ENCODE results near the gene DRC3. TPM values are rescaled to one million over a fixed set of nuclear protein-coding genes. Genes with fewer than 3 reads are reported as not detected.

Gene DRC3
- total and polyA plus RNA-seq, 7 experiments from 2014 or later, result 0.50 to 2.4 (median 1.00) TPM; not detected in 4

DNA sequence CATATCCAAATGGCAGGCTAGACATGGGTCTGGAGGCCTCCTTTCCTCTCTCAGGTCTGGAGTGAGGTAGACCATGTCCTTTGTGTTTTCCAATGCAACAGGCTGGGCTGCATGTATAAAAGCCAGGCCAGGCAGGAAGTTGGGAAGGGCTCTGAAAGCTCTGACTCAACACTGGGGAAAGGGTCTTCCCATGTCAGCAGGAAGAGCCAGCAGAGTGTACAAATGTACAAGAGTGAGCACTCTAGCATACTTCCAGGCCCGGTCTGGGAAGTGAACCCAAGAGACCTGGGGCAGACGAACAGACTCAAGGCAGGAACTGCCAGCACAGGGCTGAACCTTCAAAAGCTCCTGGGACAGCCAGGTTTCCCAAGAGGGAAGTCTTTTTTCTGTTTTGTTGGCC is 59.3 kb downstream of the DRC3 start:
- H3K4me3 ChIP-seq (ENCODE audit: low read length), result no peak overlapping the region
- H3K36me3 Mint-ChIP-seq, result peaks cover 0 to 7% (median 0%) of the 10 kb centered on the region in 5 donors
- H3K4me1 Mint-ChIP-seq, result peaks cover 5 to 26% (median 17%) of the 10 kb centered on the region in 7 donors
- no peaks in the 10 kb centered on the region for H3K9me3 ChIP-seq (ENCODE audit: control insufficient read depth in 2 of 3, low read length in 3 of 3)
- H3K4me1 ChIP-seq (ENCODE audit: control insufficient read depth in 2 of 2, insufficient read depth in 2 of 2, low read length in 2 of 2), result peaks cover 3 to 8% of the 10 kb centered on the region in 2 donors
- H3K36me3 ChIP-seq (ENCODE audit: control insufficient read depth in 2 of 3, insufficient read depth in 3 of 3, low read length in 3 of 3), result peaks cover 0 to 15% (median 0%) of the 10 kb centered on the region in 3 experiments
- H3K27ac ChIP-seq (ENCODE audit: low read depth, low read length), result no peak overlapping the region
- POLR2A ChIA-PET, result no interaction called here
- H3K4me3 Mint-ChIP-seq, result no peak overlapping the region
- H3K9me3 Mint-ChIP-seq, result no peaks in the 10 kb centered on the region
- no peaks in the 10 kb centered on the region for H3K27me3 Mint-ChIP-seq
- H3K27me3 ChIP-seq (ENCODE audit: control insufficient read depth in 2 of 2, insufficient read depth in 2 of 2, low read length in 2 of 2), result no peaks in the 10 kb centered on the region
- CTCF ChIA-PET, result interaction anchor here (0.8 to 2.8 kb wide), 5 partner anchors 15 to 170 kb away, joined by 3 to 29 read pairs (median 5); no protein-coding TSS in a partner anchor
- no peak for DNase-seq
- H3K27ac Mint-ChIP-seq, result peak overlapping the region in 1 of 9 donors; percentile 9
- intact Hi-C loops (cut with micrococcal nuclease), result no loop called here
- no peak for ATAC-seq

GRCh38 chr17:18033442-18034099 is 60.9 kb downstream of the DRC3 start:
- DNase-seq (peak in 8 of 9 donors; percentile 37 to 81 (median 70)), ATAC-seq (peak; percentile 98)
- ChIA-PET CTCF (interaction anchor here (0.6 to 2.8 kb wide), 16 partner anchors 9 to 355 kb away, joined by 3 to 29 read pairs (median 4); no protein-coding TSS in a partner anchor), POLR2A (interaction anchor here (0.9 to 1.6 kb wide), 3 partner anchors 61 to 352 kb away, joined by 3 to 5 read pairs (median 3); partner anchors contain the start of genes DRC3 and TOM1L2)
- Histone ChIP-seq H3K4me3 (ENCODE audit: low read length) (no peak overlapping the region), H3K27me3 (ENCODE audit: control insufficient read depth in 2 of 2, insufficient read depth in 2 of 2, low read length in 2 of 2) (no peaks in the 10 kb centered on the region), H3K9me3 (ENCODE audit: control insufficient read depth in 2 of 3, low read length in 3 of 3) (no peaks in the 10 kb centered on the region), H3K36me3 (ENCODE audit: control insufficient read depth in 2 of 3, insufficient read depth in 3 of 3, low read length in 3 of 3) (peaks cover 0 to 4% (median 0%) of the 10 kb centered on the region in 3 experiments), H3K4me1 (ENCODE audit: control insufficient read depth in 2 of 2, insufficient read depth in 2 of 2, low read length in 2 of 2) (peaks cover 17 to 21% of the 10 kb centered on the region in 2 donors), H3K27ac (ENCODE audit: low read depth, low read length) (no peak overlapping the region)
- no peaks in the 10 kb centered on the region for H3K36me3 Mint-ChIP-seq
- no peak overlapping the region for H3K4me3 Mint-ChIP-seq
- H3K4me1 Mint-ChIP-seq, result peaks cover 19 to 42% (median 31%) of the 10 kb centered on the region in 7 donors
- no peaks in the 10 kb centered on the region for H3K9me3 Mint-ChIP-seq
- intact Hi-C loops (cut with micrococcal nuclease), result loop anchor here (1.0 kb wide), 11 partner anchors 61 to 677 kb away; partner anchors contain the start of genes DRC3 (in 2 of the 2), TOM1L2 (in 2 of the 2), PEMT (in 1 of the 2) and RAI1 (in 1 of the 2)
- peak overlapping the region in 4 of 9 donors; percentile 3 to 79 (median 42) for H3K27ac Mint-ChIP-seq
- H3K27me3 Mint-ChIP-seq, result no peaks in the 10 kb centered on the region

DNA sequence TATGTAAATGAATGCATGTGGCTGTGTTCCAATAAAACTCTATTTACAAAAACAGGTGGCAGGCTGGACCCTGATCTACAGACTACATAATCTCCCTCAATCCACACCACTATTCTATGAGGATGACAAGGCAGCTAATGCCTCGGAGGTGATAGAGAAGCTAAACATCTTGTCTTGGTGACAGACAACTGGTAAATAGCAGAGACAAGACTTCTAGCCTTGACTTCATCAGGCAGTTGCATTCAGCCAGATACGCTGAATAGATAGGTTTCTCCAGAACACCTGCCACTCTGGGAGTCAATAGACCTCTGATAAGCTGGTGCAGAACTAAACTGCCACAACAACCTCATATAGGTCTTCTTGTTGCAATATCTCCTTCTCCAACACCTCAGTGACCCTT is 63.0 kb downstream of the DRC3 start:
- Histone ChIP-seq H3K36me3 (ENCODE audit: control insufficient read depth in 2 of 3, insufficient read depth in 3 of 3, low read length in 3 of 3) (no peaks in the 10 kb centered on the region), H3K9me3 (ENCODE audit: control insufficient read depth in 2 of 3, low read length in 3 of 3) (no peaks in the 10 kb centered on the region), H3K27me3 (ENCODE audit: control insufficient read depth in 2 of 2, insufficient read depth in 2 of 2, low read length in 2 of 2) (no peaks in the 10 kb centered on the region), H3K4me3 (ENCODE audit: low read length) (no peak overlapping the region), H3K27ac (ENCODE audit: low read depth, low read length) (no peak overlapping the region), H3K4me1 (ENCODE audit: control insufficient read depth in 2 of 2, insufficient read depth in 2 of 2, low read length in 2 of 2) (peaks cover 24 to 29% of the 10 kb centered on the region in 2 donors)
- peaks cover 26 to 60% (median 44%) of the 10 kb centered on the region in 7 donors for H3K4me1 Mint-ChIP-seq
- DNase-seq, result no peak
- peaks cover 0 to 5% (median 4%) of the 10 kb centered on the region in 5 donors for H3K36me3 Mint-ChIP-seq
- intact Hi-C loops (cut with micrococcal nuclease), result loop anchor here (5.0 kb wide), 3 partner anchors 538 to 1342 kb away; partner anchors contain the start of genes RASD1 (in 2 of the 2), MAPK7 (in 1 of the 2) and PRPSAP2 (in 1 of the 2)
- ATAC-seq, result no peak
- POLR2A ChIA-PET, result interaction anchor here (0.7 to 1.0 kb wide), 2 partner anchors 63 to 354 kb away, joined by 3 to 4 read pairs; partner anchors contain the start of gene DRC3
- no peaks in the 10 kb centered on the region for H3K27me3 Mint-ChIP-seq
- H3K27ac Mint-ChIP-seq, result peak overlapping the region in 1 of 9 donors; percentile 11
- H3K9me3 Mint-ChIP-seq, result peaks cover 0 to 2% (median 0%) of the 10 kb centered on the region in 11 donors
- no peak overlapping the region for H3K4me3 Mint-ChIP-seq
- CTCF ChIA-PET, result interaction anchor here (0.6 to 1.3 kb wide), 4 partner anchors 145 to 356 kb away, joined by 3 to 10 read pairs (median 4); no protein-coding TSS in a partner anchor

DNA sequence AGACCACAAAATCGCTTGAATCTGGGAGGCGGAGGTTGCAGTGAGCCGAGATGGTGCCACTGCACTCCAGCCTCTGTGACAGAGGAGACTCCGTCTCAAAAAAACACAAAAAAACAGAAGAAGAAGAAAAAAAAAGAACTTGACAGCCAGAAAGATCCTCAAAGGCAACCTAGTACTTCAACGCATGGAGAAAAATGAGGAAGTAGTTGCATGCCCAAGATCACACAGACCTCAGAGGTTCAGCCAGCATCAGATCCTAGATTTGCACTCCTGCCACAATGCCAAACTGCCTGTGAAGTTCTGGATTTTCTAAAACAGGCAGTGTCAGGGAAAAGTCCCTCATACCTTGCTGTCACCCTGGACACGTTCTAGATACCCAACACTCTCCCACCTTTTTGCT is 64.8 kb downstream of the DRC3 start:
- Mint-ChIP-seq H3K4me3 (peak overlapping the region; percentile 88 to 100 (median 98)), H3K27ac (peak overlapping the region in 7 of 9 donors; percentile 17 to 95 (median 76)), H3K36me3 (peaks cover 0 to 6% (median 4%) of the 10 kb centered on the region in 5 donors), H3K4me1 (peaks cover 40 to 75% (median 58%) of the 10 kb centered on the region in 7 donors), H3K9me3 (peaks cover 0 to 2% (median 0%) of the 10 kb centered on the region in 11 donors), H3K27me3 (no peaks in the 10 kb centered on the region)
- no peaks in the 10 kb centered on the region for H3K27me3 ChIP-seq (ENCODE audit: control insufficient read depth in 2 of 2, insufficient read depth in 2 of 2, low read length in 2 of 2)
- no peak for ATAC-seq
- ChIA-PET POLR2A (no interaction called here), CTCF (interaction anchor here (0.6 to 1.7 kb wide), 4 partner anchors 65 to 358 kb away, joined by 3 to 10 read pairs (median 4); partner anchors contain the start of gene DRC3)
- H3K36me3 ChIP-seq (ENCODE audit: control insufficient read depth in 2 of 3, insufficient read depth in 3 of 3, low read length in 3 of 3), result no peaks in the 10 kb centered on the region
- peaks cover 26 to 37% of the 10 kb centered on the region in 2 donors for H3K4me1 ChIP-seq (ENCODE audit: control insufficient read depth in 2 of 2, insufficient read depth in 2 of 2, low read length in 2 of 2)
- no peaks in the 10 kb centered on the region for H3K9me3 ChIP-seq (ENCODE audit: control insufficient read depth in 2 of 3, low read length in 3 of 3)
- no peak overlapping the region for H3K4me3 ChIP-seq (ENCODE audit: low read length)
- DNase-seq, result no peak
- H3K27ac ChIP-seq (ENCODE audit: low read depth, low read length), result no peak overlapping the region
- intact Hi-C loops (cut with micrococcal nuclease), result loop anchor here (5.0 kb wide), 3 partner anchors 540 to 1340 kb away; partner anchors contain the start of genes RASD1 (in 2 of the 2), MAPK7 (in 1 of the 2) and PRPSAP2 (in 1 of the 2)

DNA sequence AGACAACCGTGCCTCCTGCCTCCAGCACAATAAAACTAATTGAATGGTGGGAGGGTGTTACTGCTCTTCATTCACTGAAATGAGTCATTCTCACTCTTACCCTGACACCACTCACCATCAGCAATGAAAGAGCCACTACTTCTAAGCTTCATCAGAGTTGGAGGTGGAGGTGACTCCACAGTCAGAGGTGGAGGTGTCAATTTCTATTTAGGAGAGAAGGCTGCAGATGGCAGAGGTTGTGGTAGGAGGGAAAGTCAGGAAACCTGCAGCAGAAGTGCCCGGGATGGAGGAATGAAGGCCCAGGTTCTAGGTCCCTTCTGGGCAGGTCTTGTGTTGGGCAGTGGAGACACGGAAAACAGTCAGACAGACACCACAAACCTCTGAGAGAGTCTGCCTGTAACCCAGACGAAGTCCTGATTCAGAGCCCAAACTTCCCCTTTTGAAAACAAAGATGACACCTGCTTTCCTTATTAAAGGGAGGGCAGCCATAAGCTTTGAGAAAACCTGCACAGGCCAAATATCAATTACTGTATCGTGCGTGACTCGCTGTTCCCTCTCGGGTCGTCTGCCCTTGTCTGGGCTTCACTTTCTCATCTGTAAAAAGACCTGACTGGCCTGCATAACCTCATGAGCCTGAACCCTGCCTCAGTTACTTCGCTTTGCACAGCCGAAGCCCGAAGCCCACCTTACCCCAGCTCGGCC is 65.6 kb downstream of the DRC3 start:
- Histone ChIP-seq H3K4me3 (ENCODE audit: low read length) (peak overlapping the region; percentile 79), H3K36me3 (ENCODE audit: control insufficient read depth in 2 of 3, insufficient read depth in 3 of 3, low read length in 3 of 3) (no peaks in the 10 kb centered on the region), H3K9me3 (ENCODE audit: control insufficient read depth in 2 of 3, low read length in 3 of 3) (no peaks in the 10 kb centered on the region), H3K27me3 (ENCODE audit: control insufficient read depth in 2 of 2, insufficient read depth in 2 of 2, low read length in 2 of 2) (no peaks in the 10 kb centered on the region), H3K27ac (ENCODE audit: low read depth, low read length) (peak overlapping the region; percentile 82), H3K4me1 (ENCODE audit: control insufficient read depth in 2 of 2, insufficient read depth in 2 of 2, low read length in 2 of 2) (peaks cover 24 to 34% of the 10 kb centered on the region in 2 donors)
- peaks cover 0 to 6% (median 4%) of the 10 kb centered on the region in 5 donors for H3K36me3 Mint-ChIP-seq
- CTCF ChIA-PET, result interaction anchor here (0.6 to 1.7 kb wide), 4 partner anchors 66 to 359 kb away, joined by 3 to 10 read pairs (median 4); partner anchors contain the start of gene DRC3
- peak overlapping the region; percentile 88 to 100 (median 98) for H3K4me3 Mint-ChIP-seq
- intact Hi-C loops (cut with micrococcal nuclease), result loop anchor here (2.0 to 5.0 kb wide), 6 partner anchors 49 to 1339 kb away; partner anchors contain the start of genes RASD1 (in 2 of the 2), DRG2 (in 1 of the 2), MAPK7 (in 1 of the 2) and PRPSAP2 (in 1 of the 2)
- H3K27ac Mint-ChIP-seq, result peak overlapping the region; percentile 83 to 99 (median 97)
- ATAC-seq (no peak), DNase-seq (peak in 2 of 9 donors; percentile 23 to 36)
- peaks cover 0 to 2% (median 0%) of the 10 kb centered on the region in 11 donors for H3K9me3 Mint-ChIP-seq
- POLR2A ChIA-PET, result interaction anchor here (0.7 to 1.0 kb wide), 2 partner anchors 202 to 314 kb away, joined by 3 read pairs; no protein-coding TSS in a partner anchor
- H3K27me3 Mint-ChIP-seq, result no peaks in the 10 kb centered on the region
- peaks cover 47 to 75% (median 57%) of the 10 kb centered on the region in 7 donors for H3K4me1 Mint-ChIP-seq

All from naive thymus-derived CD4-positive, alpha-beta T cell (primary cell).